GM19324 (cell line): Measurements from ENCODE around the gene CDSN.
"Not testable (repeated sequence)": the region's sequence is repeated elsewhere in the genome, so short reads cannot be mapped to it uniquely, and the experiment has no call there.

Source experiments
- ATAC-seq: cut with Tn5 transposase; IDR thresholded peaks from one replicate; pipeline ENCODE4 v1.9.1; 2021; ENCODE audit warnings: mild to moderate bottlenecking, moderate library complexity; ENCODE audit not compliant: unreplicated experiment, low FRiP score

The CDSN gene

DNA sequence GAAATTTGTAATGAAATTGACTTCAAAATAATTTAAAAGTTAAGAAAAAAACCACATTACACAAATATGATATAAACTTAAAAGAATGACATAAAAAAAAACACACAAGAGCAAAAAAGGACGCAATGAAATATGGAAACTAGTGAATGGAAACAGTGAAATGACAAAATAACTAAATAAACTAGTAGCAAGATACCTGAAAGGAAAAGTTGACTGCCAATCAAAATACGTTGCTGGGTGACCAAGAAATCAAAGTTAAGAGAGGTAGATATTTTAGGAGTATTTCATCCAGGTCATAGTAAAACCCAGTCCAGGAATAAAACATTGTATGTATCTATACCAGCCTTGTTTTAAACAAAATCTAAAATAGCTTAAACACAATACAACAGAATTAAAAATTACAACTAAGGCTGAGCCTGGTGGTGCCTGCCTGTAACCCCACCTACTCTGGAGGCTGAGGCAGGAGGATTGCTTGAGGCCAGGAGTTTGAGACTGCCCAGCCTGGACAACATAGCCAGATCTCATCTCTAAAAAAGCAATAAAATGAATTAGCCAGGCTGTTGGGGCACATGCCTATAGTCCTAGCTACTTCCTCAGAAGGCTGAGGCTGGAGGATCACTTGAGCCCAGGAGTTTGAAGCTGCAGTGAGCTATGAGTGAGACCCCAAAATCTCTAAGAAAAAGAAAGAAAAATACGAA lies 29.8 kb downstream of the CDSN start:
- no peak for ATAC-seq

DNA sequence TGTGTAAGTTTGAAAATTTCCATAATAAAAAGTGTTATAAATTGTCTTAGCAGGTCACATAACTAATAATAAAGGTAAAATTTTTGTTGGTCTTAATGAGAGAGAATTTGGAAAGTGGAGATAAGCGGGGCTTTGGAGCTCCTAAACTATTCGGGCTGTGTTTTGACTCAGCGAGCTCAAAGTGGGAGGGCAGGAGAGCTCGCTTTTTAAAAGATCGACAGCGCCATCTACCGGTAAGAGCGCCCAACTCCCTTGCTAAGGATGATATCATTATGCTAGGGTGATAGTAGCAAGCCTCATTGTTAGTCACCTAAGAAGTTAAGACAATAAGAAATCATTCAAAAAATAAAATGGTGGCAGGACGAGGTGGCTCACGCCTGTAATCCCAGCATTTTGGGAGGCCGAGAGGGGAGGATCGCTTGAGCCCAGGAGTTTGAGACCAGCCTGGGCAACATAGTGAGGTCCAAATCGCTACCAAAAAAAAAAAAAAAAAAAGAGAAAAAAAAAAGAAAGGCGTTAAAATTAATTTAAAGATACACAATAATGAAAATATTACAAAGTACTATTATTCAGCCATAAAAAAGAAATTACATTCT lies 32.7 kb downstream of the CDSN start:
- no peak for ATAC-seq

DNA sequence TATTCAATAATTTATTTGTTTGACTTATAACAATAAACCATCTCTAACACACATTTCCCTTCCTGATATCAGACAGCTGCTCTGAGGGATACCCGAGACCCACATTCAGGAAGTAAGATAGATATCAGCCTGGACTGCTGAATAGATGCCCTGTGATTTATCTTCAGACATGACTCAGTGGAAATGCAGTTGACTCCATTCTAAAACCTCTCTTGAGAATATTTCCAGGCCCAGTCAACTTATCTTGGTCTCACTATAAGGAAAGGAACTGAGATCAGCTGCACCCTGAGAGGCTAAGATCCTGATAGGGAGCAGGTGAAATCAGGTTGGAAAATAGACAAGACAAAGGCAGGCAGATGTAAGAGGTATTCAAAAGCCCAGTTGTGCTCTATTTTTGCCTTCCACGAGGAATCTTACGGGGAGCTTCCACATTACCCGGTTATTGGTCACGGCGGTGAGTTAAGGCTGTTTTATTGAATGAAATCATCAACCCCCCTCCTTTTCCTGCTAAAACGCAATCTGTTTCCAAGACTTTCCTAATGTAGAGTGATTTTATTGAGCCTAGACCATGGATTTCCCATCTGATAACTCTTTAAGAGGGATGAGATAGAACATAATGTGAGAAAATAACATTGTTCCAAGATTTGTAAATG lies 33.3 kb downstream of the CDSN start:
- no peak for ATAC-seq

DNA sequence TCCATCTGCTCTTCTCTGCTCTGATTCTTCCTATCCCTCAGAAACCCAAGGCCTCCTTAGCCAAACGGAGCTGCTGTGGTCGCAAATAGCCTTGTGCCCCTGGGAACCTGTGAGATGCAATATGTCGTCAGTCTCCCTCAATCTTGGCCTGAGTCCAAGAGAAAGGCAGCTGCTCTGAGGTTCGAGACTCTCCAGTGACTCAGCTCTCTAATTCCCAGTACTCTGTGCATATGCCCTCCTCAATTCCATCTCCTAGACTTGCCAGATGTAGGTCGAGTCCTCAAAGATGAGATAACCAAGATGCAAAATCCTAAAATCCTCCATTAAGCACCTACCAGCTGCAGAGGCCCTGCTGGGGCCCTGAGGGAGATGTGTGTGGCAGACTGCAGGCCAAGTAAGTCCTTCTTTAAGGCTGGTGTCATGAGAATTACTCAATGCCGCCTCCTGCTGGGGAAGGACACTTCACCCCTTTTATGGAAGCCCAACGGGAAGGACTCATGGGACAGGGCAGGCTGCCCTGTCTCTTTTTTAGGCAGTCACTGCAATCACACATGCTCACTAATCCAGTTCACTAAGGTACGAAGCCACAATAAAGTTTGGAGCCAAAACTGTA lies 36.4 kb downstream of the CDSN start:
- ATAC-seq: no peak

DNA sequence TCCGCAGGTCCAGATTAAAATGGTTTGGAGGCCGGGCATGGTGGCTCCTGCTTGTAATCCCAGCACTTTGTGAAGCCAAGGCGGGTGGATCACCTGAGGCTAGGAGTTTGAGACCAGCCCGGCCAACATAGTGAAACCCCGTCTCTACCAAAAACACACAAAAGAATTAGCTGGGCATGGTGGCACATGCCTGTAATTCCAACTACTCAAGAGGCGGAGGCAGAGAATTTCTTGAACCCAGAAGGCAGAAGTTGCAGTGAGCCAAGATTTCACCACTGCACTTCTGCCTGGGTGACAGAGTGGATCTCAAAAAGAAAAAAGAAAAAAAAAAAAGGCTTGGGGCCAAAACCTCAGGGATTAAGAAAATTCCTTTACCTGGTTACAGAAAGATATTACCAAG lies 38.4 kb downstream of the CDSN start:
- ATAC-seq: no peak

DNA sequence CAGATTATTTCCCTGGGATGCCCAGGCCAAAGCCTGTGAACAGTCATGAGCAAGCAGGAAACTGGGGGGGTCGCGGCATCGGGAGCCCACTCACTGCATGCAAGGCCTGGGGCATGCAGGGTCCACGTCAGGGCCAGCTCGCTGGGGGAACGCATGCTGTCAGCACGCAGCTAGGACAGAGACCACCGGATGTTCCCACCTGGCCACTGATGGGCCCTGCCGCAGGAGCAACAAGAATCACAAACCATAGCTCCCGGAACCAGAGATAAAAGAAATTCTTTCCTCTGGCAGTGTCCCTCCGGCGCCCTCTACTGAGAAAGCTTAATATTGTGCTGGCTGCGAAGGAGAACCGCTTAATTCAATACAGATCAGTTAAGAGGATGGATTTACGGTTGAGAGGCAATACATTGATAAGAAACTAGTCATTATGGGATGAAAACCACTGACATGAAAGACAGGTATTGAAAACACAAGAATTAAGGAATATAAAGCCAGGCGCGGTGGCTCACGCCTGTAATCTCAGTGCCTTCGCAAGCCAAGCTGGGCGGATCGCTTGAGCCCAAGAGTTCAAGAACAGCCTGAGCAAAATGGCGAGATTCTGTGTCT lies 40.5 kb downstream of the CDSN start:
- no peak for ATAC-seq

DNA sequence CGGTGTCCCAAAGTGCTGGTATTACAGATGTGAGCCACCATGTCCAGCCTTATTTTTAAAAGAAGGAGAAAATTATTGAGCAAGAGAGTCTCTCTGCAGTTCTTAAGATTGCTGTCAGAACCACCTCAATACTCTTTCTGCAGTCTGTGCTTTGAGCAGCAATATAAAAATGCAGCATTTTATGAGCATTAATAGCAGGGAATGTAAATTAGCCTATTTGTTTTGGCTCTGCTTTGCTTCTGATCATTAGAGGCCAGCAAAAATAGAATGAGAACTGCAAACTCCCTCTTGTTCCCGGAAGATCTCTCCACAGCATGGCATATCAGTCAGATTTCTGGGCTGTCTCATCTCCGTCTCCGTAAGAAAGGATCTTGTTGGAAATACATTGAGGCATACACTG lies 43.6 kb downstream of the CDSN start:
- ATAC-seq: no peak

DNA sequence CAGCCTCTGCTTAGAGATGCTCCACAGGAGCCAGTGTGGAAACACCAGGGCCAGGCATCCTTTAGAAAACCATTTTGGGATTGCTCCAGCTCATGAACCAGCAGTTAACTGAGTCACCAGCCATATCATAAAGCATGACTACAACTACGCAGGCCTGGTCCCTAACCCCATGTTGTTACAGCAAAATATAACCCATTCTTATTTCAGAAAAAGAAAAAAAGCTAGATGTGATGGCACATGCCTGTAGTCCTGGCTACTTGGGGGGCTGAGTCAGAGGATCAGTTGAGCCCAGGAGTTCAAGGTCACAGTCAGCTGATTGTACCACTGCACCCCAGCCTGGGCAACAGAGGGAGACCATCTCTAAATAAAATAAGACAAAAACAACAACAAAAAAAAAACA lies 44.7 kb downstream of the CDSN start:
- no peak for ATAC-seq

DNA sequence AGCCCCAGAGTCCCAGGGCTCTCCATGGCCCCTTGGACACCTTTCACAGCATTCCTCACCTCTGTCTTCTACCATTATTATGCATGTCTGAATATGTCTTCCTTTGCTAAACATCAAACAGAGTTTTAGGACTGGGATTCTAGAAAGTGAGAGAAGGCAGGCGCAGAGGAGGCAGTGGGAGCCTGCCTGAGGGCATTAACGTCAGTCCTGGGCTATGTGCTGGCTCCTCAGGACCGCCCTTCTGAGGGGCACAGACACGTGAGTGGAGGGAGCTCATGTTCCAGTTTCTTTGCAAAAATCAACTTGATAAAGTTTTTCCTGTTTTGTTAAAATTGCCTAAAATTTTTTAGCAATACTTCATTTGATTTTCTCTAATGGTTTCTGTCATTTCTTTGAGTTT lies 45.8 kb downstream of the CDSN start:
- ATAC-seq: no peak

DNA sequence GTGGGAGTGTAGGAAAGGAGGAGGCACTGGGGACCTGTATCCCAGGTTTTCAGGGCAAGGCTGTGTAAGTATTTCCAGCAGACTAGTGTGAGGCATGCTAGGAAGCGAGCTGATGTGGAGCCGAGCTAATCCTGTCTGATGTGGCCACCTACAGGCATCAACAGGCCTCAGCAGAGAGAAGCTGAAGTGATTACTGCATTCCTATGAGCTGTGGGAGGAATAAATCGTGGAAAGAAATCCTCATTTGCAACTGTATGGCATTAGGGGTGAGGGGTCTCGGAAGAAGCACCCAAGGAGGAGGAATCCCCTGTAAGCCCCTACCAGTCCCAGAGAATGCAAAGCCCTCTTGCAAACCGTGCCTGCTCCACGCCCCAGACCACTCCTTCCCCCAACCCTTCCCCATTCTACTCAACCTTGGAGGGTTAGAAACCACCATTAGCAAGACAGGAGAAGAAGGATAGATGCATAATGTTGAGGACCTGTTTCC lies 49.5 kb downstream of the CDSN start:
- ATAC-seq: no peak

DNA sequence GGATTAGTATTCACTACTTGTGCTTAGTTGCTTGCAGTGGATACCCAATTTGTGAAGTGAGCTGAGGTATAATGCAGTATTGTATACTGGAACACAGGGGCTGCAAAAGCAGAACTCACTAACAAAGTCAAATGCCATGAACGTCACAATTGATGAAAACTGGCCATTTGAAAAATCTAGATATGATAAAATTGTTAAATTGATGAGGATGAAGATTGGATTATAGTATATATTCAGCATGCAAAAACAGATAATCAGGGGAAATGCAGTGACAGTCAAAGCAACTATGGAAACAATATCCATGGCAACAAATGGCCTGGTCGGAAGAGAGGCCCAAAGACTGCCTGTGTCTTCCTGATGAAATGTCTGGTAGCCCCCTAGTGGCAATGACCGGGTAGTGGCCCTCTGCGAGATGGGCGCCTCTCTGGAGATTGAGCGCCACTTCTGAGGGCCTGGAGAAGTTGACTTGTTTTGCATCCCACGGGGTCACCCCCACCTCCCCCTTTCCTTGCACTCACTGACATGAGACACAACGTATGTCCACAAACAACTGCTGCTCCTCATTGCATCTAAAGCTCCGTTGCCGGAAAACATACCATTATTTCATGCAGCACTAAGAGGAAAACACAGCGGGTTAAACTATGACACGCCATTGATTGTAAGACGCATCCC lies 51.4 kb downstream of the CDSN start:
- no peak for ATAC-seq

DNA sequence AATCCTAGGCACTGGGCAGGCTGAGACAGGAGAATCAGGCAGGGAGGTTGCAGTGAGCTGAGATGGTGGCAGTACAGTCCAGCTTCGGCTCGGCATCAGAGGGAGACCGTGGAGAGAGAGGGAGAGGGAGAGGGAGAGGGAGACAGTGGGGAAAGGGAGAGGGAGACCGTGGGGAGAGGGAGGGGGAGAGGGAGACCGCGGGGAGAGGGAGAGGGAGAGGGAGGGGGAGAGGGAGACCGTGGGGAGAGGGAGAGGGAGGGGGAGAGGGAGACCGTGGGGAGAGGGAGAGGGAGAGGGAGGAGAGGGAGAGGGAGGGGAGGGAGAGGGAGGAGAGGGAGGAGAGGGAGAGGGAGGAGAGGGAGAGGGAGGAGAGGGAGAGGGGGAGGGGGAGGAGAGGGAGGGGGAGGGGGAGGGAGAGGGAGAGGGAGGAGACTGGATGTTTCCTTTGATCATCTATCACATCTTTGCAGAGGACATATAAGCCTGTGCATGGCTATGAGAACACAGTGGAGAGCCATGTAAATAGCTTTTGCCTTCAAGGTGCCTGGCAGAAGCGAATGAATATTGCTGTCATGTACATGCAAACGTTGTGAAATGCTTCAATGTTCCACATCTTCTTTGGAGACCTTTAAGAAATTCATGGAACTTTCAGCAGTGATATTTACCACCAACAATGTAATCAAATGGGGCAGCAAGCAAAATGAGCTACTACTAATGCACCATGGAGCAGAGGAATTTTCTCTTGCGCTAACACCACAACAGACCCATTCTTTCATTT lies 52.2 kb downstream of the CDSN start:
- not testable (repeated sequence) for ATAC-seq

DNA sequence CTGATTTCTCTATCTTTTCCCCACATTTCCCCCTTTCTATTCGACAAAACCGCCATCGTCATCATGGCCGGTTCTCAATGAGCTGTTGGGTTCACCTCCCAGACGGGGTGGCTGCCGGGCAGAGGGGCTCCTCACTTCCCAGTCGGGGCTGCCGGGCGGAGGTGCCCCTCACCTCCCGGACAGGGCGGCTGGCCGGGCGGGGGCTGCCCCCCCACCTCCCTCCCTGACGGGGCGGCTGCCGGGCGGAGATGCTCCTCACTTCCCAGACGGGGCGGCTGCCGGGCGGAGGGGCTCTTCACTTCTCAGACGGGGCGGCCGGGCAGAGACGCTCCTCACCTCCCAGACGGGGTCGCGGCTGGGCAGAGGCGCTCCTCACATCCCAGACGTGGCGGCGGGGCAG lies 53.2 kb downstream of the CDSN start:
- not testable (repeated sequence) for ATAC-seq

DNA sequence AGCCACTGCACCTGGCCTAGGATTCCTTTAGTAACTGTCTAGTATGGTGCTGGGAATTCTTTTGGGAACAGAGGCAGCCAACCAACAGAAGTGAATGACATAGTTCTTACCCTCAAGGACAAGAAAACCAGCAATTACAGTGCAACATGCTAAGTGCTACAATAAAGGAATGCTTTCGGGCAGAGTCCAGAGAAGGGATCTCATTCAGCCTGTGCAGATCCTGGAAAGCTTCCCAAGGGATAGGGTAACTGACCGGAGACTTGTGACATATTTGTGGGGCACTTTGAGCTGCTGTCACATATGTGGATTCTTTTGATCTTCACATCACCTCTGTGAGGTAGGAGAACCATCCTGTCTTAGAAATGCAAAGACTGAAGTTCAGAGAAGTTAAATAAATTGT lies 54.7 kb downstream of the CDSN start:
- no peak for ATAC-seq
